ENCODE results near the gene HGF.

HGF gene

GRCh38 chr7:81682873-81683272, 87.0 kb downstream of the HGF start:
- no peak for DNase-seq (ENCODE audit: low spot score)

- DNase-seq (ENCODE audit: low spot score), result no peak
These were observed 89.7 kb downstream of the HGF start for GRCh38 chr7:81680120-81680519.

GRCh38 chr7:81676813-81677212, 93.0 kb downstream of the HGF start:
- DNase-seq (ENCODE audit: low spot score), result no peak

GRCh38 chr7:81676105-81676811, 93.6 kb downstream of the HGF start:
- DNase-seq (ENCODE audit: low spot score), result no peak

GRCh38 chr7:81674431-81674830, 95.4 kb downstream of the HGF start:
- no peak for DNase-seq (ENCODE audit: low spot score)

DNA sequence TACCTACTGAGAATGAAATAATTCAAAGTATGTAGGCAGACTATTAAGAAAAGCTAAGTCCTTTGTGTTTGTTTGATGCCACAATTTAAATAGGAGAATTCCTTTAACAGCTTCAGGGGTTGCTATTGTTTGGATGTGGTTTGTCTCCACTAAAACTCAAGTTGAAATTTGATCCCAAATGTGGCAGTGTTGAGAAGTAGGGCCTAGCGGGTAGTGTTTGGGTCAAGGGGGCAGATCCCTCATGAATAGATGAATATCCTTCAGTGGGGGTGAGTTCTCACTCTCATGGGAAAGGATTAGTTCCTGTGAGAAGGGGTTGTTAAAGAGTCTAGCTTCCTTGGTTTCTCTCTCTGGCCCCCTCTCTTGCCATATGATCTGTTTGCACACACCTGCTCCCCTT, 97.0 kb downstream of the HGF start:
- DNase-seq (ENCODE audit: low spot score), result no peak

DNA sequence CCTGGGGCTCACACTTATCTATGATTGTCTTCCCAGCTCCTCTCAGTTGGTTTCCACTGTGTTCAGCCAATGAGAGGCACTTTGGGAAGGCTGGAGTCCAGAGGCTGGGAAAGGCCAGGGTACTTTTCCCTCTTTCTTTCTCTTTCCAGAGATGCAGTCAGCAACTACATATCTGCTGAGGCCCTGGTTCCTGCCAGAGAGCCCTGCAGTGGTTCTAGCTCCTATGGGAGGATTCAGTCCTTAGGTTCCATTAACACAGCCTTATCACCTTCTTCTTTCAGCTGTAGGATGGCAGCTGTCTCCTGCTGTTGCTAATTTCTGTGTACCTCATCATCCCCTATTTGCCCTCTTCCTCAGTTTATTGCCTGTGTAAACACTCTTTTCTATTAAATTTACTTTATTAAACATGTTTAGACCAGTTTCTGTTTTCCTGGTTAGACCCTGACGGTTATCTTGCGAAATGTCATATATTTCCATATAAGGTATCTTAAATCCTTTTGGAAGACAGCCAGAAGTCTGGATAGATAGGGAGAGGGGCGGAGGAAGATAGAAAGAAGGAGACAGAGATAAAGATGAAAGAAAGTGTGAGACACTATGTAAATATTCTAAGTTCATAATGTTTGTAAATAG, 100.3 kb downstream of the HGF start:
- no peak for DNase-seq (ENCODE audit: low spot score)

GRCh38 chr7:81666209-81666608, 103.6 kb downstream of the HGF start:
- no peak for DNase-seq (ENCODE audit: low spot score)

- DNase-seq (ENCODE audit: low spot score), result no peak
These were observed 104.6 kb downstream of the HGF start for GRCh38 chr7:81665236-81665635.

DNA sequence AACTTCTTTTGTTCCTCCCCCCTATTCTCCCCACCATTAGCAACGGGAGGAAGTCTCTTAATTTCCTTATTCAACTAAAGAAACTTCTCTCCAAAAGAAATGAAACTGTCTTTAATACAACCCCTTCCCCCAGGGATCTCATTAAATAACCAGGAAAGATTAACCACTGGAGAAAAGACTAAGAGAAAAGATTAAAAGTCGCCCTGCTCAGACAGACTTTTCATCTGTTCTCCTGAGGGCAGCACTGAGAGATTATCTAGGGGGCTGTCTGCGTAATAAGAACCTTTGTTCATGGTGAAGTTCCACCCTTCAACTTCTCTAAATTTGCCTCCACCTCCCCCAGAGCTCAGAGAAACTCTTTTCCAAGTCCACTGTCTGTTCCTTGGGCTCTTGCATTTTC, 105.5 kb downstream of the HGF start:
- no peak for DNase-seq (ENCODE audit: low spot score)

- no peak for DNase-seq (ENCODE audit: low spot score)
These were observed 107.3 kb downstream of the HGF start for GRCh38 chr7:81662531-81662930.

- DNase-seq (ENCODE audit: low spot score), result no peak
These were observed 110.0 kb downstream of the HGF start for GRCh38 chr7:81659697-81660395.

GRCh38 chr7:81657551-81657950, 112.3 kb downstream of the HGF start:
- no peak for DNase-seq (ENCODE audit: low spot score)

DNA sequence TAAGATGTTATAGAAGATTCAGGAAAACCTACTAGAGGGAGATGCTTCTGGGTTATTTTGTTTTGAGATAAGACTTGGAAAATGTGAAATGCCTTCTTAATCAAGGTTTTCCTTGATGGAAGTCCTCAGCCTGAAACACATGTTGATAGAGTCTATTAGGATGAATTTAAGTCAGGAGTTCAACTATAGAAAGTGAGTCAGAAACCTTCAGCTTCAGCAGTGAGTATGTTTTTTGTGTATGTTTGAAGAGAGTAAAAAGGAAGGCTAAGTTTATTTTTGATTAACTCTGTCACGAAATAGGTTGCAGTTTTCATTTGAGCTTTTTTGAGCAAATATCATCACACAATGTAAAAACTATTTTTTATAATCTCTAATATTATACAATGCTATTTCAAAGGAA, 114.6 kb downstream of the HGF start:
- no peak for DNase-seq (ENCODE audit: low spot score)

DNA sequence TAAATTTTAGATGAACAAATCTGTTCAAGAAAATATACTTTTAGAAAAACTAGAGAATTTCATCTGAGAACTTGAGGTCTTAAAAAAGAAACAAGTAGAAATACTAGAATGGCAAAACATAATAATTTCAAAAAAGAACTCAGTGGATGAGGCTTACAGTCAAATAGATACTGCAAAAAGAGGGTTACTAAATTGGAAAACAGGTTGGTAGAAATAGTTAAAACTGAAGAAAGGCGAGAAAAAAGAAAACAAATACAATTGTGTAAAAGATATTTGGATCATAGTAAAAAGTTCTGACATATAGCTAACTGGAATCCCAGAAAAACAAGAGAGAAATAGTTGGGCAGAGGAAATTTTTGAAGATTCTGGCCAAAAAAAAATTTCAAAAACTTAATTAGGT, 117.6 kb downstream of the HGF start:
- DNase-seq (ENCODE audit: low spot score), result no peak

Measured in globus pallidus (tissue), 1 donor.